Activated CD8-positive, alpha-beta T cell treated with anti-CD3 and anti-CD28 coated beads, Interleukin-2, amount 10 ng/mL, durations not matched to agents 7 days and 5 days (primary cell): ENCODE measurements around the gene VPS33B. TPM values are rescaled to one million over a fixed set of nuclear protein-coding genes. Genes with fewer than 3 reads are reported as not detected.
"Not testable (repeated sequence)": the region's sequence is repeated elsewhere in the genome, so short reads cannot be mapped to it uniquely, and the experiment has no call there.

ENCODE experiments used
- ATAC-seq: fragments of 150-1000 bp; cut with Tn5 transposase; one replicate; pipeline ENCODE4 v1.10.0; 2021; ENCODE audit warnings: moderate library complexity
- CTCF ChIA-PET: fragments of 350-600 bp; sonication (Branson Sonifier 250); formaldehyde crosslinking; loops from one replicate; lab custom pipeline; 2021; ENCODE audit warnings: antibody characterized with exemption; lab: Charles Lee
- POLR2A ChIA-PET: fragments of 350-600 bp; sonication (Branson Sonifier 250); formaldehyde crosslinking; loops from one replicate; lab custom pipeline; 2021; ENCODE audit warnings: antibody characterized with exemption; lab: Charles Lee
- DNase-seq: peaks from one replicate; pipeline ENCODE4 v3.0.0-alpha.2; 2020
- H3K27ac Mint-ChIP-seq: one replicate; pipeline ENCODE4 v1.8.0; 2021; ENCODE audit warnings: mild to moderate bottlenecking, mixed read lengths
- H3K27me3 Mint-ChIP-seq: one replicate; pipeline ENCODE4 v1.8.0; 2021; ENCODE audit warnings: low read depth, mixed read lengths
- H3K36me3 Mint-ChIP-seq: one replicate; pipeline ENCODE4 v1.8.0; 2021; ENCODE audit warnings: low read depth, mixed read lengths
- H3K4me1 Mint-ChIP-seq: one replicate; pipeline ENCODE4 v1.8.0; 2021; ENCODE audit warnings: low read depth, mixed read lengths
- H3K4me3 Mint-ChIP-seq: one replicate; pipeline ENCODE4 v1.8.0; 2021; ENCODE audit warnings: mild to moderate bottlenecking, mixed read lengths
- H3K9me3 Mint-ChIP-seq: one replicate; pipeline ENCODE4 v1.8.0; 2022; ENCODE audit warnings: mixed read lengths; ENCODE audit not compliant: insufficient read depth
- total RNA-seq, 2 experiments: library from RNA; stranded (reverse); gene quantifications; one replicate each; pipeline ENCODE4 v1.2.3, GENCODE V29; 2021

VPS33B gene
- total RNA-seq, 2 experiments from 2014 or later: 16.6 to 21.2 TPM

DNA sequence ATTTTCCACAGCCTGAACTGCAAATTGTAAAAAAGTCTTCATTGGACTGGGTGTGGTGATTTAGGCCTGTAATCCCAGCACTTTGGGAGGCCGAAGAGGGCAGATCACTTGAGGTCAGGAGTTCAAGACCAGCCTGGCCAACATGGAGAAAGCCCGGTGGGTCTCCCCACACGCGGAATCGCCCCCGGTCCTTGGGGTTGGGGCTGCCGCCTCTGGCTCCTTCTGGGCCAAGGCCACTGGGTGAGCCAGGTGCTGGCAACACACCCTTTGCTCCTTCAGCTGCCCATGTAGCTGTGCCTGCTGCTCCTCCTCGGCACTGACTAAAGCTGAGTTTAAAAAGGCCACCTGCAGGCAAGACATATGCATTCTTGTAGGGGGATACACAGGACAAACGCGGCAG, 9.4 kb upstream of the VPS33B start:
- H3K4me3 Mint-ChIP-seq: no peak overlapping the region
- peaks cover 8% of the 10 kb centered on the region for H3K27me3 Mint-ChIP-seq
- no peak for ATAC-seq
- H3K27ac Mint-ChIP-seq: no peak overlapping the region
- DNase-seq: no peak
- ChIA-PET POLR2A (no interaction called here), CTCF (interaction anchor here (0.7 to 3.5 kb wide), 3 partner anchors 17 to 75 kb away, joined by 5 to 20 read pairs (median 12); no protein-coding TSS in a partner anchor)
- H3K9me3 Mint-ChIP-seq: no peaks in the 10 kb centered on the region
- H3K4me1 Mint-ChIP-seq: peaks cover 4% of the 10 kb centered on the region
- H3K36me3 Mint-ChIP-seq: no peaks in the 10 kb centered on the region

- DNase-seq: no peak
- CTCF ChIA-PET: interaction anchor here (1.0 kb wide), 1 partner anchor 93 kb away, joined by 3 read pairs; the partner anchor contains the start of gene UNC45A
- POLR2A ChIA-PET: no interaction called here
- H3K27ac Mint-ChIP-seq: no peak overlapping the region
- no peak overlapping the region for H3K4me3 Mint-ChIP-seq
- no peaks in the 10 kb centered on the region for H3K36me3 Mint-ChIP-seq
- H3K27me3 Mint-ChIP-seq: no peaks in the 10 kb centered on the region
- H3K4me1 Mint-ChIP-seq: peaks cover 12% of the 10 kb centered on the region
- H3K9me3 Mint-ChIP-seq: no peaks in the 10 kb centered on the region
- no peak for ATAC-seq
Observed at GRCh38 chr15:91027677-91028076, 5.3 kb upstream of the VPS33B start.

- ChIA-PET POLR2A (interaction anchor here (0.7 kb wide), 1 partner anchor 219 kb away, joined by 5 read pairs; no protein-coding TSS in a partner anchor), CTCF (interaction anchor here (1.9 to 4.9 kb wide), 2 partner anchors 10 to 44 kb away, joined by 5 to 37 read pairs; no protein-coding TSS in a partner anchor)
- peaks cover 34% of the 10 kb centered on the region for H3K4me1 Mint-ChIP-seq
- DNase-seq (no peak), ATAC-seq (no peak)
- no peak overlapping the region for H3K4me3 Mint-ChIP-seq
- no peak overlapping the region for H3K27ac Mint-ChIP-seq
- H3K36me3 Mint-ChIP-seq: peaks cover 3% of the 10 kb centered on the region
- no peaks in the 10 kb centered on the region for H3K9me3 Mint-ChIP-seq
- H3K27me3 Mint-ChIP-seq: no peaks in the 10 kb centered on the region
Observed at GRCh38 chr15:91023720-91024119, 1.3 kb upstream of the VPS33B start.

DNA sequence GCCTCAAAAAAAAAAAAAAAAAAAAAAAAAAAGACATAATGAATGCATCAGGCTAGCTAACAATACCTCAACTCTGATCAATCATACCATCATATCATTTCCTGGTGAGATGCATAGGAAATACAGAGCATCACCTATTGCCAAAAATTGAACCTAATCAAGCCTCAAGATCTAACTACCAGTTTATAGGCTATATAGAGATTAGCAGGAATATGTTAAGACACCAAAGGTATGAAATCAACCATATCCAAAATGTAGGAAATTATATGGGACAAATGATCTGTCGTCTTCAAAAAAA, 387 bp upstream of the VPS33B start:
- no peaks in the 10 kb centered on the region for H3K9me3 Mint-ChIP-seq
- no peak for ATAC-seq
- H3K36me3 Mint-ChIP-seq: peaks cover 8% of the 10 kb centered on the region
- peak overlapping the region; percentile 27 for H3K27ac Mint-ChIP-seq
- peaks cover 42% of the 10 kb centered on the region for H3K4me1 Mint-ChIP-seq
- CTCF ChIA-PET: interaction anchor here (1.4 to 4.9 kb wide), 8 partner anchors 11 to 249 kb away, joined by 3 to 37 read pairs (median 5); partner anchors contain the start of gene SV2B
- peak overlapping the region; percentile 90 for H3K4me3 Mint-ChIP-seq
- POLR2A ChIA-PET: interaction anchor here (2.2 kb wide), 1 partner anchor 68 kb away, joined by 7 read pairs; the partner anchor contains the start of gene RCCD1
- no peak for DNase-seq
- no peaks in the 10 kb centered on the region for H3K27me3 Mint-ChIP-seq

GRCh38 chr15:91021516-91022074, 799 bp downstream of the VPS33B start:
- Mint-ChIP-seq H3K27me3 (no peaks in the 10 kb centered on the region), H3K4me3 (peak overlapping the region; percentile 90), H3K9me3 (no peaks in the 10 kb centered on the region), H3K4me1 (peaks cover 43% of the 10 kb centered on the region), H3K27ac (peak overlapping the region; percentile 87), H3K36me3 (peaks cover 15% of the 10 kb centered on the region)
- ATAC-seq (peak; percentile 4), DNase-seq (no peak)
- POLR2A ChIA-PET: interaction anchor here (0.9 to 2.2 kb wide), 4 partner anchors 10 to 86 kb away, joined by 3 to 7 read pairs (median 4); partner anchors contain the start of genes RCCD1 and UNC45A
- CTCF ChIA-PET: interaction anchor here (1.4 to 4.9 kb wide), 9 partner anchors 12 to 250 kb away, joined by 3 to 37 read pairs (median 5); partner anchors contain the start of gene SV2B

DNA sequence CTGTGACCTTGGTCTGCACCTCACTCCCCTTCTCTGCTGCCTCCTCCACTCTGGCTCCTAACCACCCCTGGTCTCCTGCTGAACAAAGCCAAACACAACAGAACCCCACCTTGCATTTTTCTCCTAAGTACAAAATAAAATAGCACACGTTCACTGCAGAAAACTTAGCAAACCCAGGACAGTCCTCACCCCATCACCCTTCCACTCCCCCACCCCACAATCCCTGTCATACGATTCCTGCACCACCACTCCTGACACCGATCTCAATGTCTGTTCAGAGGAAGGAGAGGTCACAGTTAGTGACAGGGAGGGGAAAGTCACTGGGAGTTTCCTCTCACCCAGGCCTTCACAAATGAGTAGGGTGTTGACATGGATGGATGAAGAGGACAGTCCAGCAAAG, 4.2 kb downstream of the VPS33B start:
- ATAC-seq: no peak
- Mint-ChIP-seq H3K27ac (peak overlapping the region; percentile 27), H3K9me3 (no peaks in the 10 kb centered on the region), H3K4me1 (peaks cover 36% of the 10 kb centered on the region), H3K36me3 (peaks cover 28% of the 10 kb centered on the region), H3K27me3 (no peaks in the 10 kb centered on the region), H3K4me3 (no peak overlapping the region)
- DNase-seq: no peak
- ChIA-PET POLR2A (no interaction called here), CTCF (interaction anchor here (0.6 kb wide), 1 partner anchor 37 kb away, joined by 3 read pairs; no protein-coding TSS in a partner anchor)

DNA sequence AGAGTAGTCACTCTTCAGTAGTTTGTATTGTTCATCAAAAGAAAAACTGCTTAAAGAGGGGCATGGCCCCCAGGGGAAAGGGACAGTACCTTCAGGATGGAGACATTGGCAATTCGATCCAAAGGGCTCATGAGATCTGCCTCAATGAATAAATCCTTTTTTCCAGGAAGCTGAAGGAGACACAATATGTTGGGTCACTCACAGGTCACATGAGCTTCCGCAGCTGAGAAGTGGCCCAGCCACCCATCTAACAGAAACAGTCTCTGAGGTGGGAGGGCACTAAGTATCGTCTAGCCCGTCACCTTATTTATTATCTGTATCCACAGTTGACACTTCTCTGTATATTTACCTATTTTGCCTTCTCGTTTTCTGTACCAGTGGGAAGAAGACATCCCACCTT, 4.7 kb downstream of the VPS33B start:
- Mint-ChIP-seq H3K4me3 (no peak overlapping the region), H3K36me3 (peaks cover 28% of the 10 kb centered on the region), H3K27me3 (no peaks in the 10 kb centered on the region), H3K27ac (no peak overlapping the region), H3K9me3 (no peaks in the 10 kb centered on the region), H3K4me1 (peaks cover 32% of the 10 kb centered on the region)
- POLR2A ChIA-PET: no interaction called here
- DNase-seq (no peak), ATAC-seq (no peak)
- CTCF ChIA-PET: interaction anchor here (0.6 to 1.5 kb wide), 2 partner anchors 16 to 38 kb away, joined by 3 to 5 read pairs; no protein-coding TSS in a partner anchor

GRCh38 chr15:91013701-91014100, 8.7 kb downstream of the VPS33B start:
- POLR2A ChIA-PET, DNase-seq, H3K27ac Mint-ChIP-seq, CTCF ChIA-PET, H3K4me3 Mint-ChIP-seq, H3K9me3 Mint-ChIP-seq, H3K4me1 Mint-ChIP-seq, ATAC-seq, H3K27me3 Mint-ChIP-seq: not testable (repeated sequence)
- peaks cover 37% of the 10 kb centered on the region for H3K36me3 Mint-ChIP-seq

DNA sequence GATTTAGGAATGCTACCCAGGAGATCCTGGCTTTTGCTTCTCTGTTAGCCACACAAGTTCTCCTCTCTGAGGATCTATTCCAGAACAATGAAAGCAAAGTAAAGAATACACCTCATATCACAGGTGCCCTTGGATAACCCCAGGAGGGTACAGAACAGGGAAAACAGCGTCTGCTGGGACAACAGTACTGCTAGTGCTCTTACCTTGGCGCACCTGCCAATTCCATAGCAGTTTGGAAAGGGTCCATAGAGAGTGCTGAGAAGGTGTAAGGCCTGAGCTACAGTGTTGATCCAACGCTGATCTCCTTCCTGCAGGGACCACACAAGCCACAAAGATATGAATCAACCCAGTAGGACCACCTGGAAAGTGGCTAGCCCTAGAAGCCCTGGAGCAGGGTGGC, 15.1 kb downstream of the VPS33B start:
- CTCF ChIA-PET: no interaction called here
- no peak for ATAC-seq

GRCh38 chr15:91001209-91001608, 21.2 kb downstream of the VPS33B start:
- no peak for ATAC-seq
- Mint-ChIP-seq H3K4me3 (no peak overlapping the region), H3K36me3 (peaks cover 61% of the 10 kb centered on the region), H3K27ac (no peak overlapping the region), H3K27me3 (no peaks in the 10 kb centered on the region), H3K9me3 (no peaks in the 10 kb centered on the region), H3K4me1 (peaks cover 6% of the 10 kb centered on the region)
- DNase-seq: no peak
- ChIA-PET CTCF (interaction anchor here (2.5 kb wide), 1 partner anchor 32 kb away, joined by 6 read pairs; no protein-coding TSS in a partner anchor), POLR2A (no interaction called here)

More for the DNA sequence above, 15.1 kb downstream of the VPS33B start:
- H3K27me3 Mint-ChIP-seq: no peaks in the 10 kb centered on the region
- peaks cover 55% of the 10 kb centered on the region for H3K36me3 Mint-ChIP-seq
- no peak for DNase-seq
- no peaks in the 10 kb centered on the region for H3K4me1 Mint-ChIP-seq
- no peak overlapping the region for H3K4me3 Mint-ChIP-seq
- POLR2A ChIA-PET: no interaction called here
- no peaks in the 10 kb centered on the region for H3K9me3 Mint-ChIP-seq
- peak overlapping the region; percentile 35 for H3K27ac Mint-ChIP-seq

DNA sequence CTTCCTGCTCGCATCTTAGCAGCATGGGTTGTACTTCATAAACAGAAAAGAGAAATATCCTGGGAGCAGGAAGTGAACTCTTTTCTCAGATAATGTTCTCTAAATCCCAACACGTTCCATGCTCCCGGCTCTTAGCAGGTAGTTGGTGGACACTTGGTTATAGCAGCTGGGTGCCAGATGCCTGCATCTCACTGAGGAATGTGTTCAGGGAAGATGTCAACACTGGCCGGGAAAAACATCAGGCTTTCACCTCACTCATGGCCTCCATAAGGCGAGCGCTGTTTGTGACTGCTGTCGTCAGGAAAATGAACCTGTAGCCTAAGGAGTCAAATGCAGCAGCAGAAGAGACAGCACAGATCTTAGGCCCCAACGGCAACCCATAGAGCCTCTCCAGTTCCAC, 23.7 kb downstream of the VPS33B start:
- Mint-ChIP-seq H3K36me3 (peaks cover 51% of the 10 kb centered on the region), H3K9me3 (no peaks in the 10 kb centered on the region), H3K27me3 (no peaks in the 10 kb centered on the region), H3K4me3 (no peak overlapping the region), H3K4me1 (peaks cover 15% of the 10 kb centered on the region), H3K27ac (no peak overlapping the region)
- ATAC-seq (no peak), DNase-seq (no peak)
- CTCF ChIA-PET: no interaction called here
- POLR2A ChIA-PET: no interaction called here
